Kidney (tissue), 14 donors: Measurements from ENCODE around the gene HAT1. TPM values are rescaled to one million over a fixed set of nuclear protein-coding genes. Genes with fewer than 3 reads are reported as not detected.
A peak's percentile ranks its signal among the peaks of the same experiment; 100 is the strongest.

Experiments used
- DNase-seq, 5 donors: peaks; one replicate each; pipeline ENCODE4 v3.0.0-alpha.2; 2013 to 2020
- FAIRE-seq: peaks from 2 replicates; lab custom pipeline; 2012; peaks lifted over from hg19 to GRCh38; lab: Jason Lieb, UNC
- H3K27ac ChIP-seq, 2 donors: one replicate each; pipeline ENCODE4 v1.7.0; 2013; ENCODE audit warnings: low read depth in 2 of 2, low read length in 2 of 2, inconsistent platforms in 1 of 2
- H3K27me3 ChIP-seq: one replicate; pipeline ENCODE4 v1.7.1; 2013; ENCODE audit warnings: low read length, inconsistent platforms; ENCODE audit not compliant: control insufficient read depth, insufficient read depth
- H3K36me3 ChIP-seq, 3 donors: one replicate each; pipeline versions ENCODE4 v1.7.0 to v1.7.1; 2013; ENCODE audit warnings: low read length in 3 of 3, control low read depth in 1 of 3, inconsistent platforms in 1 of 3; ENCODE audit not compliant: insufficient read depth in 3 of 3, control insufficient read depth in 2 of 3
- H3K4me1 ChIP-seq, 3 donors: one replicate each; pipeline versions ENCODE4 v1.7.0 to v1.7.1; 2013; ENCODE audit warnings: low read length in 3 of 3, inconsistent platforms in 1 of 3, low read depth in 1 of 3; ENCODE audit not compliant: control insufficient read depth in 2 of 3, insufficient read depth in 2 of 3
- H3K4me3 ChIP-seq, 3 donors: one replicate each; pipeline versions ENCODE4 v1.7.0 to v1.8.1; 2013; ENCODE audit warnings: low read length in 3 of 3, control low read depth in 1 of 3, inconsistent platforms in 1 of 3
- H3K9ac ChIP-seq, 3 donors: one replicate each; pipeline versions ENCODE4 v1.7.0 to v1.7.1; 2013; ENCODE audit warnings: low read length in 3 of 3, control low read depth in 1 of 3, inconsistent platforms in 1 of 3
- H3K9me3 ChIP-seq, 3 donors: one replicate each; pipeline versions ENCODE4 v1.7.0 to v1.7.1; 2013; ENCODE audit warnings: low read length in 3 of 3, control low read depth in 1 of 3, inconsistent platforms in 1 of 3; ENCODE audit not compliant: control insufficient read depth in 2 of 3, insufficient read depth in 1 of 3
- intact Hi-C: fragments of 100-400 bp; cut with DNase I; formaldehyde crosslinking; loops from one replicate; pipeline ENCODE4 v1.11.1; 2022
- polyA plus RNA-seq: library from polyadenylated mRNA; stranded (reverse); fragments of 350-450 nt; fragmentation: Illumina TruSeq; extraction: RNeasy Lipid Tissue Mini Kit (QIAGEN cat#74804); gene quantifications from one replicate; pipeline ENCODE4 v1.2.3, GENCODE V29; 2014; ENCODE audit warnings: low read depth, low replicate concordance; ENCODE audit not compliant: insufficient read depth
- total RNA-seq: library from RNA; stranded (reverse); fragmentation: NEBNext Ultra II Directional; extraction: Animal tissue kit (Norgen Biotek cat#: 25700); gene quantifications from one replicate; pipeline ENCODE4 v1.2.1, GENCODE V29; 2021
- TF ChIP-seq, protein P1 (sequence below): IDR thresholded peaks from 3 replicates; pipeline ENCODE4 v1.5.1; 2012; ENCODE audit warnings: mild to moderate bottlenecking, moderate library complexity, borderline replicate concordance; ENCODE audit not compliant: insufficient read depth; ENCODE audit errors: extremely low read depth
- donor health status: control.
- donor health status: control.
- donor health status: control.
- donor health status: control.
- donor health status: control.
- donor health status: DM: yes; HTN: yes; CAD: no.
- donor health status: Normal renal cell carcinoma (clear cell type).

Gene HAT1
- total and polyA plus RNA-seq, 2 donors from 2014 or later, result 35.2 to 35.8 TPM

DNA sequence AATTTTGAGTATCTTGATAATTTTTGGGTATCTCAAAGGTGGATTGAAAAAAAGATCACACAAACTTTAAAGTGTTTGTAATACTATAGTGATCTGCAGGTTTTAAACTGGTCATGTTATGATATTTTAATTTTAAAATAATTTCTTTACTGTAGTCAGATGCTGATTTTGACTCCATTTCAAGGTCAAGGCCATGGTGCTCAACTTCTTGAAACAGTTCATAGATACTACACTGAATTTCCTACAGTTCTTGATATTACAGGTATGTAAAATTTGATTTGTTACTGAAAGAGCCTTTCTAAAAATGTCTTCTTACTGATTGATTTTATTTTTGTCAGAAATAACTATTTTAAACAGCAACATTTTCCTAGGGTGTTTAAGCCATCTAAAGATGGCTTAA lies 44.4 kb downstream of the HAT1 start:
- H3K4me1 ChIP-seq, result no peaks in the 10 kb centered on the region
- FAIRE-seq (peak; percentile 17), DNase-seq (no peak)
- no peak overlapping the region for H3K9ac ChIP-seq
- no peaks in the 10 kb centered on the region for H3K27me3 ChIP-seq
- H3K4me3 ChIP-seq, result no peak overlapping the region
- peaks cover 2 to 9% (median 7%) of the 10 kb centered on the region in 3 donors for H3K36me3 ChIP-seq
- TF ChIP-seq, protein P1, sequence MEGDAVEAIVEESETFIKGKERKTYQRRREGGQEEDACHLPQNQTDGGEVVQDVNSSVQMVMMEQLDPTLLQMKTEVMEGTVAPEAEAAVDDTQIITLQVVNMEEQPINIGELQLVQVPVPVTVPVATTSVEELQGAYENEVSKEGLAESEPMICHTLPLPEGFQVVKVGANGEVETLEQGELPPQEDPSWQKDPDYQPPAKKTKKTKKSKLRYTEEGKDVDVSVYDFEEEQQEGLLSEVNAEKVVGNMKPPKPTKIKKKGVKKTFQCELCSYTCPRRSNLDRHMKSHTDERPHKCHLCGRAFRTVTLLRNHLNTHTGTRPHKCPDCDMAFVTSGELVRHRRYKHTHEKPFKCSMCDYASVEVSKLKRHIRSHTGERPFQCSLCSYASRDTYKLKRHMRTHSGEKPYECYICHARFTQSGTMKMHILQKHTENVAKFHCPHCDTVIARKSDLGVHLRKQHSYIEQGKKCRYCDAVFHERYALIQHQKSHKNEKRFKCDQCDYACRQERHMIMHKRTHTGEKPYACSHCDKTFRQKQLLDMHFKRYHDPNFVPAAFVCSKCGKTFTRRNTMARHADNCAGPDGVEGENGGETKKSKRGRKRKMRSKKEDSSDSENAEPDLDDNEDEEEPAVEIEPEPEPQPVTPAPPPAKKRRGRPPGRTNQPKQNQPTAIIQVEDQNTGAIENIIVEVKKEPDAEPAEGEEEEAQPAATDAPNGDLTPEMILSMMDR, result no peak
- no peak overlapping the region for H3K27ac ChIP-seq
- no peaks in the 10 kb centered on the region for H3K9me3 ChIP-seq
- intact Hi-C loops, result no loop called here

DNA sequence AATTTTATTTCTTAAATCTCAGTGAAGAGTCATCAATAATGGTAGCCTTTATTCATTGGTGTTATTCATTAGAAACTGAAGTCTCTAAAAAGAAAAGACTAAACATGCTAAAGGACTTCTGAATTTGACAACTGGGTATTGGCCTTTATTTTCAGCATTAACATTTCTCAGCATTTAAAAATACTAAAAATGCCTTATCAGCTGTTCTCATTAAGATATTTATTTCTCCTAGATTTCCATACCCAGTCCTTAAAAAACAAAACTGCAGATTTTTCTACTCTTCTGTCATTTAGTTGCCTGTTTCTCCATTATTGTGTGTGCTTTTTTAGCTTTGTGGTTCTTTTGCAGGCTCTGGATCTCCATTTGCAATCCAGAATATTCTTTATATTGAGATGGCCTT lies 46.2 kb downstream of the HAT1 start:
- Histone ChIP-seq H3K9ac (no peak overlapping the region), H3K27ac (no peak overlapping the region), H3K4me3 (no peak overlapping the region), H3K9me3 (no peaks in the 10 kb centered on the region), H3K27me3 (no peaks in the 10 kb centered on the region), H3K4me1 (no peaks in the 10 kb centered on the region), H3K36me3 (peaks cover 2 to 9% (median 7%) of the 10 kb centered on the region in 3 donors)
- TF ChIP-seq, protein P1, result no peak
- FAIRE-seq (no peak), DNase-seq (no peak)
- intact Hi-C loops, result no loop called here

DNA sequence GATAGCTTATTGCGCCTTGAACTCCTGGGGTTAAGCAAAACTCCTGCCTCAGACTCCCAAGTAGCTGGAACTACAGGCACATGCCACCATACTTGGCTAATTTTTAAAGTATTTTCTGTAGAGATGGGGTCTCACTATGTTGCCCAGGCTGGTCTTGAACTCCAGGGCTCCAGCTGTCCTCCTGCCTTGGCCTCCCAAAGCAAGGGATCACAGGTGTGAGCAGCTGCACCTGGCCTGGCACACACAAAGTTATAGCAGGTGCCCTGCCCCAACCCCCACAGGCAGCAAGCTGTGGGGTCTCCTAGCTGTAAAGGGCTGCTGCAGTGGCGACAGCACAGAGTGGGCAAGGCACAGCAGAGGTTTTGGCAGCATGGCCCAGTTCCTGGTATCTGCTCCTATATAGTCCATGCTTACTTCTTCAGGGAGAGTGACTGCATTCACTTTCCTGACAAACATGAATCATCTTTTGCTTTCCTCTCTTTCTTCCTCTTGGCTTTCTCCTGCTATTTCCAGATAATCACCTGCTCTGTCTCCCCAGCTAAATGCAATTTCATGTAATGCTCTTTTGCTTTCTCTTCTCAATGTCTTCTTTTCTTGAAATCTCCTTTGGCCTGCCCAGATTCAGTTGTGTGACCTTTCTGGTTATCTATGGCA lies 50.2 kb downstream of the HAT1 start:
- no peak overlapping the region for H3K4me3 ChIP-seq
- intact Hi-C loops, result no loop called here
- H3K27ac ChIP-seq, result no peak overlapping the region
- no peak for FAIRE-seq
- TF ChIP-seq, protein P1, result no peak
- H3K27me3 ChIP-seq, result no peaks in the 10 kb centered on the region
- H3K4me1 ChIP-seq, result no peaks in the 10 kb centered on the region
- H3K9ac ChIP-seq, result no peak overlapping the region
- H3K9me3 ChIP-seq, result no peaks in the 10 kb centered on the region
- H3K36me3 ChIP-seq, result no peaks in the 10 kb centered on the region
- no peak for DNase-seq
